DOHH2 (cell line): ENCODE measurements around the gene MKKS.

Experiments
- H3F3A ChIP-seq: fragments of 200-600 bp; sonication (generic), shearing (Covaris generic); 2 replicates; pipeline ENCODE4 v1.6.0; 2016; ENCODE audit warnings: antibody characterized with exemption, mild to moderate bottlenecking; ENCODE audit not compliant: control insufficient read depth, insufficient read depth
- H3K27ac ChIP-seq: fragments of 200-600 bp; sonication (generic); 2 replicates; pipeline ENCODE4 v1.5.1; 2014; ENCODE audit warnings: low read depth, mild to moderate bottlenecking, low read length, moderate library complexity
- H3K27me3 ChIP-seq: fragments of 200-600 bp; sonication (generic); 2 replicates; pipeline ENCODE4 v1.6.1; 2014; ENCODE audit warnings: mild to moderate bottlenecking, low read length, mixed read lengths; ENCODE audit not compliant: control insufficient read depth
- H3K36me3 ChIP-seq: fragments of 200-600 bp; sonication (generic); 2 replicates; pipeline ENCODE4 v1.6.1; 2014; ENCODE audit warnings: mild to moderate bottlenecking, low read length, moderate library complexity, mixed read lengths; ENCODE audit not compliant: control insufficient read depth
- H3K4me1 ChIP-seq: fragments of 200-600 bp; sonication (generic); 2 replicates; pipeline ENCODE4 v1.6.1; 2014; ENCODE audit warnings: mild to moderate bottlenecking, low read length, mixed read lengths; ENCODE audit not compliant: control insufficient read depth
- H3K4me2 ChIP-seq: fragments of 200-600 bp; sonication (generic); 2 replicates; pipeline ENCODE4 v1.6.0; 2014; ENCODE audit warnings: mild to moderate bottlenecking, low read length, moderate library complexity
- H3K4me3 ChIP-seq: fragments of 200-600 bp; sonication (generic); 2 replicates; pipeline ENCODE4 v1.5.1; 2014; ENCODE audit warnings: mild to moderate bottlenecking, low read length, mixed read lengths
- H3K79me2 ChIP-seq: fragments of 200-600 bp; sonication (generic); 2 replicates; pipeline ENCODE4 v1.6.1; 2014; ENCODE audit warnings: mild to moderate bottlenecking, low read length, mixed read lengths; ENCODE audit not compliant: control insufficient read depth
- H3K9me2 ChIP-seq: fragments of 200-600 bp; sonication (generic); replicated peaks from 2 replicates; pipeline ENCODE4 v1.6.1; 2014; ENCODE audit warnings: mild to moderate bottlenecking, low read length, mixed read lengths; ENCODE audit not compliant: control insufficient read depth
- H3K9me3 ChIP-seq: fragments of 200-600 bp; sonication (generic); 2 replicates; pipeline ENCODE4 v1.6.1; 2014; ENCODE audit warnings: antibody characterized with exemption, low read length, mixed read lengths; ENCODE audit not compliant: control insufficient read depth, insufficient read depth
- H4K20me1 ChIP-seq: fragments of 200-600 bp; sonication (generic); 2 replicates; pipeline ENCODE4 v1.6.0; 2014; ENCODE audit warnings: low read depth, mild to moderate bottlenecking, antibody characterized with exemption, low read length, moderate library complexity; ENCODE audit not compliant: control insufficient read depth, insufficient read depth
- EZH2phosphoT487 ChIP-seq: fragments of 200-600 bp; sonication (generic); IDR thresholded peaks from 2 replicates; pipeline ENCODE4 v1.6.1; 2017; ENCODE audit warnings: borderline replicate concordance, mild to moderate bottlenecking, antibody characterized with exemption, low read length, moderate library complexity, mixed read lengths
- TF ChIP-seq, protein P1 (sequence below): fragments of 200-600 bp; sonication (generic); IDR thresholded peaks from one replicate; pipeline ENCODE4 v1.5.1; 2014; ENCODE audit warnings: antibody characterized with exemption, mild to moderate bottlenecking, low read depth, low read length; ENCODE audit not compliant: poor library complexity, severe bottlenecking

MKKS gene

DNA sequence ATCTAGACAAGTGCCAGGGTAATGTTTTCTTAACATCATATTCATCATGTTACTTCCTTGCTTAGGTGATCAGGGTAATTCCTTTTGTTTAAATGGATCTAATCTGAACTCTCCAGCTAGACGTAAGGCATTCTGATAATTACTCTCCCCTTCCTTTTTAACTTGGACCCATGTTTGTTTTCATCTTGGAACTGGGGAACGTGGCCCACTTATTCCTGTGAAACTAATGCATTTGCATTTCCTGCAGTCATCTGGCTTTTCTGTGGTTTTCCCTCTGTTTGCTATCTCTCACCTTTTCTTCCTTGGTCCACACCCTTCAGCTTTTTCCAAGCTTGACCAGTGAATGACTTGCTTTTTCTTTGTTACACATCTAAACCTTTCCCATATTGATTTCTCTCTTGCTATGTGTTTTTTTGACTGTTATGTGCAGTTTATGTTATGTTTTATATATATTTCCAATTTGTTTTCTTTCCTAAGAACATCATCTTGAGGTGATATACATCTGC is 34.4 kb upstream of the MKKS start:
- Histone ChIP-seq H3K27me3 (no peaks in the 10 kb centered on the region), H3K4me1 (peaks cover 7% of the 10 kb centered on the region), H3K4me2 (no peak overlapping the region), H3K36me3 (peaks cover 10% of the 10 kb centered on the region; the same call in 1 of the 2 replicates), H3K9me2 (no peaks in the 10 kb centered on the region), H4K20me1 (0 out of 2 replicates have a peak, but pooled peaks cover 6% of the 10 kb centered on the region), H3K9me3 (no peaks in the 10 kb centered on the region), H3K4me3 (no peak overlapping the region), H3K27ac (no peak overlapping the region), H3F3A (no peaks in the 10 kb centered on the region), H3K79me2 (peaks cover 24% of the 10 kb centered on the region)
- no peak for TF ChIP-seq EZH2phosphoT487

DNA sequence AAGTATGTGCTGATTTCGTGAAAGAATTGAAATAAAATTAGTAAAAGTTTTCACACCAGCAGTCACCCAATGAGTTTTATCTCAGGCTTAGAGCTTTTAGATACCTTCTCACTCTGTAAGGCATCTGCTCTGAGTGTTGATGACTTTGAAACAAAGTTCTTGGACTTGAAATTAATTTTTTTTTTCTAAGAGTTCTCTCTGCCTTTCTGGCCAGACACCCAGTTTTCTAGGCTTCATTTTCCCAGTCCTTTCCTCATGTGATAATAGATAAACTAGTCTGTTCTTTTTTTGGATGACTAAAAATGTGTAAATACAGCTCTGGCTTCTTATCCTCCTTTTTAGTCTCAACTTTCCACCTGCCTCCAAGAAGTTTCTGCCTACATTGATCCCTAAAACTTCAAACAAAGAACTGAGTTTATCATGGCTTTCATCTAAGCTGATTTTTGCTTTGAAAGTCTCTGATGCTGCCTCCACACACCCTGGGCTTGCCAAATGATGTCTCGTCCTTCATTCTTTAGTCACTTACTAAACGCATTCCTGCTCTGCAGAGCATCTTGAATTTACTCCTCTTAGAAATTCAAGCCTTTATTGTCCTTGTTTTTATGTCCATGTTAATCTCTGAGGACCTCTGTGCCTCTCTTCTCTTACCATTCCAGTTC is 33.8 kb upstream of the MKKS start:
- Histone ChIP-seq H3K27me3 (no peaks in the 10 kb centered on the region), H3K4me2 (no peak overlapping the region), H3F3A (no peaks in the 10 kb centered on the region), H3K4me1 (peaks cover 7% of the 10 kb centered on the region), H3K36me3 (peaks cover 10% of the 10 kb centered on the region; the same call in 1 of the 2 replicates), H3K9me2 (no peaks in the 10 kb centered on the region), H3K9me3 (no peaks in the 10 kb centered on the region), H3K79me2 (peaks cover 20% of the 10 kb centered on the region), H3K27ac (no peak overlapping the region), H3K4me3 (no peak overlapping the region), H4K20me1 (0 out of 2 replicates have a peak, but pooled peaks cover 6% of the 10 kb centered on the region)
- no peak for TF ChIP-seq EZH2phosphoT487
- TF ChIP-seq, protein P1, sequence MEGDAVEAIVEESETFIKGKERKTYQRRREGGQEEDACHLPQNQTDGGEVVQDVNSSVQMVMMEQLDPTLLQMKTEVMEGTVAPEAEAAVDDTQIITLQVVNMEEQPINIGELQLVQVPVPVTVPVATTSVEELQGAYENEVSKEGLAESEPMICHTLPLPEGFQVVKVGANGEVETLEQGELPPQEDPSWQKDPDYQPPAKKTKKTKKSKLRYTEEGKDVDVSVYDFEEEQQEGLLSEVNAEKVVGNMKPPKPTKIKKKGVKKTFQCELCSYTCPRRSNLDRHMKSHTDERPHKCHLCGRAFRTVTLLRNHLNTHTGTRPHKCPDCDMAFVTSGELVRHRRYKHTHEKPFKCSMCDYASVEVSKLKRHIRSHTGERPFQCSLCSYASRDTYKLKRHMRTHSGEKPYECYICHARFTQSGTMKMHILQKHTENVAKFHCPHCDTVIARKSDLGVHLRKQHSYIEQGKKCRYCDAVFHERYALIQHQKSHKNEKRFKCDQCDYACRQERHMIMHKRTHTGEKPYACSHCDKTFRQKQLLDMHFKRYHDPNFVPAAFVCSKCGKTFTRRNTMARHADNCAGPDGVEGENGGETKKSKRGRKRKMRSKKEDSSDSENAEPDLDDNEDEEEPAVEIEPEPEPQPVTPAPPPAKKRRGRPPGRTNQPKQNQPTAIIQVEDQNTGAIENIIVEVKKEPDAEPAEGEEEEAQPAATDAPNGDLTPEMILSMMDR = no peak

DNA sequence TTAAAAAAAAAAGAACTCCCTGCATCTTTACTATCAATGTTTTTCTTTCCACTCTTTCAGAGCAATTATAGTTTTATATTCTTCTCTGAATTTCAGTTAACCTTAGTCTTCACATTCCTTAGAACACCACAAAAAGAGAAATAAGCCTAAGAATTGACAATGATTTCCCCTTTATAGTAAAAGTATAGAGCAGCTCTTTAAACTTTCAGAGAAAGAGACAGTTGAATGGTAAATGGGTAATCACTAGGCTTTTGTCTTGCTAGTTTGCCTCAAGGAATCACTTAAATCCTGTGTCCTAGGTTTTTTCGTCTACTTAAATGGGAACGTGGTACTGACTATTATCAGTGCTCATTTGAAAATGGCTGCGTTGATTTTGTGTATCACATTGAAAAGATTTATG is 32.8 kb upstream of the MKKS start:
- Histone ChIP-seq H3K4me1 (peaks cover 7% of the 10 kb centered on the region), H3K27ac (no peak overlapping the region), H3K9me3 (no peaks in the 10 kb centered on the region), H4K20me1 (0 out of 2 replicates have a peak, but pooled peaks cover 6% of the 10 kb centered on the region), H3K9me2 (no peaks in the 10 kb centered on the region), H3K4me3 (no peak overlapping the region), H3F3A (no peaks in the 10 kb centered on the region), H3K4me2 (no peak overlapping the region), H3K27me3 (no peaks in the 10 kb centered on the region), H3K36me3 (peaks cover 10% of the 10 kb centered on the region; the same call in 1 of the 2 replicates), H3K79me2 (peaks cover 21% of the 10 kb centered on the region)
- TF ChIP-seq EZH2phosphoT487 = no peak
- TF ChIP-seq, protein P1 = no peak

DNA sequence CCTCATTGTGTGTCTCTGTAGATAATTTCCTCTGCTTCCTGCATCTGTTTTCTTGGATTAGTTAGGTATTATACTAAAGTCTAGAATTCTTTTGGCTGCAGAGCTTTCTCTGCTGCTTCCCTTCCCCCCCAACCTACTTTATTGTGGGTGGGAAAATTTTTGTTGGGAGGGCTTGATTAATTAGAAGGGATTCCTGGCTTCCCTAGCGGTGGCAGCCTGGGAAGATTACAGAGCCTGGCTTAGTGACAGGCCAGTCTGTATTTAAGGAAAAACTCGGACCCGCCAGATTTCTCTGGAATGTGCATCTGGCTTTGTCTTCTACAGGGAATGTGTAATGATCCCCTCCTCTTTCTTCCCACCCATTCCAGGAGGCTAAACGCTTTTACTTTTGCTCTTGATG is 32.3 kb upstream of the MKKS start:
- Histone ChIP-seq H3K4me2 (no peak overlapping the region), H4K20me1 (0 out of 2 replicates have a peak, but pooled peaks cover 6% of the 10 kb centered on the region), H3K27ac (no peak overlapping the region), H3K9me3 (no peaks in the 10 kb centered on the region), H3K36me3 (peaks cover 10% of the 10 kb centered on the region; the same call in 1 of the 2 replicates), H3K4me3 (no peak overlapping the region), H3F3A (no peaks in the 10 kb centered on the region), H3K4me1 (peaks cover 7% of the 10 kb centered on the region), H3K79me2 (peaks cover 21% of the 10 kb centered on the region), H3K9me2 (no peaks in the 10 kb centered on the region), H3K27me3 (no peaks in the 10 kb centered on the region)
- no peak for TF ChIP-seq EZH2phosphoT487
- TF ChIP-seq, protein P1 = no peak
